ENCODE measurements around the gene PTPRN2. TPM values are rescaled to one million over a fixed set of nuclear protein-coding genes. Genes with fewer than 3 reads are reported as not detected.

Gene PTPRN2
- total RNA-seq, 2 experiments from 2014 or later: 0.70 TPM; not detected in 1

DNA sequence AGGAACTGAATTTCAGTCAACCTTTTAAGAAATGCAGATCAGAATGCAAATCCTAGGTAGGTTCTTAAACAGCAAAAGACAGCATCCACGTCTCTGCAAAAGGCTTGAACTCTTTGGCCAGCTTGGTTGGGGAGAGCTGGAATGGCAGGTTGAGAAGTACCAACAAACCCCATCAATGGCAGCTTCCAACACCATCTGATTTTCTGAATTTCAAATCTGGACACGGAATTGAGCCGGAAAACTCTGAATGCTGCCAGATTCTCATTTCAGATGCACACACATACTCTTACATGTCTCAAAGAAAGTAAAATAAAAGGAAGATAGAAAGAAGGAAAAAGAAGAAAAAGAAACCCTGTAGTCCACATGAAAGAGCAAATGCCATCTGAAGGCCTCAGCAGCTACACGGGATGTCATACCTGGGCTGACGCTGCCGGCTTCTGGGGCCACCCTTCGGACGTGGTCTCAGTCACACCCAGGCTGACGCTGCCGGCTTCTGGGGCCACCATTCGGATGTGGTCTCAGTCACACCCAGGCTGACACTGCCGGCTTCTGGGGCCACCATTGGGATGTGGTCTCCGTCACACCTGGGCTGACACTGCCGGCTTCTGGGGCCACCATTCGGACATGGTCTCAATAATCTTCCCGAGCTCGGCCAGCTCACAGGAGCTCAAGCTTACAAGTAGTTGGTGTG, 165.3 kb downstream of the PTPRN2 start:
- Histone ChIP-seq H3K4me3 (ENCODE audit: low read depth, low read length, poor library complexity, severe bottlenecking) (no peak overlapping the region), H3K9me2 (ENCODE audit: insufficient read depth, low read length) (no peaks in the 10 kb centered on the region), H3K79me2 (ENCODE audit: insufficient read depth, low read depth, low read length) (no peaks in the 10 kb centered on the region), H2AFZ (ENCODE audit: low read length) (no peak overlapping the region), H3K4me1 (ENCODE audit: insufficient read depth, low read length, poor library complexity, severe bottlenecking) (no peaks in the 10 kb centered on the region), H3K36me3 (ENCODE audit: insufficient read depth, low read length) (no peaks in the 10 kb centered on the region), H4K20me1 (ENCODE audit: insufficient read depth, low read length) (no peaks in the 10 kb centered on the region), H3K9me3 (ENCODE audit: low read length) (no peaks in the 10 kb centered on the region), H3K27ac (ENCODE audit: low read depth, low read length, poor library complexity, severe bottlenecking) (no peak overlapping the region), H3K4me2 (ENCODE audit: low read length) (no peak overlapping the region)
- intact Hi-C loops (cut with micrococcal nuclease; ENCODE audit: unreplicated experiment): no loop called here
- no TSS peak for BruUV-seq (replicated peaks)
- DNase-seq (ENCODE audit: low spot score): no peak
- ChIA-PET CTCF (ENCODE audit: unreplicated experiment) (no interaction called here), POLR2A (no interaction called here)
- TF ChIP-seq CTCF (conservative IDR thresholded peaks at IDR 0.05; ENCODE audit: low read length): no peak
- no peak for TF ChIP-seq EZH2phosphoT487 (IDR thresholded peaks at IDR 0.05; ENCODE audit: borderline replicate concordance, low read depth, low read length)

- intact Hi-C loops (cut with micrococcal nuclease; ENCODE audit: unreplicated experiment): no loop called here
- TF ChIP-seq EZH2phosphoT487 (IDR thresholded peaks at IDR 0.05; ENCODE audit: borderline replicate concordance, low read depth, low read length) (no peak), CTCF (conservative IDR thresholded peaks at IDR 0.05; ENCODE audit: low read length) (no peak)
- no peaks in the 10 kb centered on the region for H3K79me2 ChIP-seq (ENCODE audit: insufficient read depth, low read depth, low read length)
- H3K9me2 ChIP-seq (ENCODE audit: insufficient read depth, low read length): no peaks in the 10 kb centered on the region
- H3K36me3 ChIP-seq (ENCODE audit: insufficient read depth, low read length): no peaks in the 10 kb centered on the region
- H2AFZ ChIP-seq (ENCODE audit: low read length): no peak overlapping the region
- no peaks in the 10 kb centered on the region for H4K20me1 ChIP-seq (ENCODE audit: insufficient read depth, low read length)
- CTCF ChIA-PET (ENCODE audit: unreplicated experiment): no interaction called here
- POLR2A ChIA-PET: no interaction called here
- no peak overlapping the region for H3K4me3 ChIP-seq (ENCODE audit: low read depth, low read length, poor library complexity, severe bottlenecking)
- no TSS peak for BruUV-seq (replicated peaks)
- no peak overlapping the region for H3K27ac ChIP-seq (ENCODE audit: low read depth, low read length, poor library complexity, severe bottlenecking)
- no peaks in the 10 kb centered on the region for H3K9me3 ChIP-seq (ENCODE audit: low read length)
- DNase-seq (ENCODE audit: low spot score): no peak
- no peak overlapping the region for H3K4me2 ChIP-seq (ENCODE audit: low read length)
- H3K4me1 ChIP-seq (ENCODE audit: insufficient read depth, low read length, poor library complexity, severe bottlenecking): no peaks in the 10 kb centered on the region
These were observed 166.3 kb downstream of the PTPRN2 start for GRCh38 chr7:158421361-158421760.

GRCh38 chr7:158420591-158421340, 166.9 kb downstream of the PTPRN2 start:
- intact Hi-C loops (cut with micrococcal nuclease; ENCODE audit: unreplicated experiment): no loop called here
- Histone ChIP-seq H2AFZ (ENCODE audit: low read length) (no peak overlapping the region), H3K27ac (ENCODE audit: low read depth, low read length, poor library complexity, severe bottlenecking) (no peak overlapping the region), H3K79me2 (ENCODE audit: insufficient read depth, low read depth, low read length) (no peaks in the 10 kb centered on the region), H4K20me1 (ENCODE audit: insufficient read depth, low read length) (no peaks in the 10 kb centered on the region), H3K9me2 (ENCODE audit: insufficient read depth, low read length) (no peaks in the 10 kb centered on the region), H3K4me3 (ENCODE audit: low read depth, low read length, poor library complexity, severe bottlenecking) (no peak overlapping the region), H3K4me1 (ENCODE audit: insufficient read depth, low read length, poor library complexity, severe bottlenecking) (no peaks in the 10 kb centered on the region), H3K9me3 (ENCODE audit: low read length) (no peaks in the 10 kb centered on the region), H3K36me3 (ENCODE audit: insufficient read depth, low read length) (no peaks in the 10 kb centered on the region), H3K4me2 (ENCODE audit: low read length) (no peak overlapping the region)
- CTCF ChIA-PET (ENCODE audit: unreplicated experiment): no interaction called here
- no peak for TF ChIP-seq CTCF (conservative IDR thresholded peaks at IDR 0.05; ENCODE audit: low read length)
- no peak for TF ChIP-seq EZH2phosphoT487 (IDR thresholded peaks at IDR 0.05; ENCODE audit: borderline replicate concordance, low read depth, low read length)
- POLR2A ChIA-PET: no interaction called here
- no TSS peak for BruUV-seq (replicated peaks)
- no peak for DNase-seq (ENCODE audit: low spot score)

Measured in OCI-LY7 (cell line).